GM10266 (cell line): ENCODE data around the gene WNT1.

Experiments used
- DNase-seq: peaks from one replicate; pipeline ENCODE4 v3.0.0; 2012; ENCODE audit errors: extremely low spot score
- TF ChIP-seq, protein P1 (sequence below): IDR thresholded peaks from 2 replicates; pipeline ENCODE4 v1.5.1; 2012; ENCODE audit warnings: mild to moderate bottlenecking, low read depth; ENCODE audit not compliant: control insufficient read depth, insufficient read depth; ENCODE audit errors: missing control alignments

Gene WNT1

GRCh38 chr12:48978291-48978740 lies at the start of gene WNT1:
Gene WNT1, plus strand, starts transcription at chr12:48978322. Its CDS starts 329 bp downstream, at chr12:48978651.
- TF ChIP-seq, protein P1, sequence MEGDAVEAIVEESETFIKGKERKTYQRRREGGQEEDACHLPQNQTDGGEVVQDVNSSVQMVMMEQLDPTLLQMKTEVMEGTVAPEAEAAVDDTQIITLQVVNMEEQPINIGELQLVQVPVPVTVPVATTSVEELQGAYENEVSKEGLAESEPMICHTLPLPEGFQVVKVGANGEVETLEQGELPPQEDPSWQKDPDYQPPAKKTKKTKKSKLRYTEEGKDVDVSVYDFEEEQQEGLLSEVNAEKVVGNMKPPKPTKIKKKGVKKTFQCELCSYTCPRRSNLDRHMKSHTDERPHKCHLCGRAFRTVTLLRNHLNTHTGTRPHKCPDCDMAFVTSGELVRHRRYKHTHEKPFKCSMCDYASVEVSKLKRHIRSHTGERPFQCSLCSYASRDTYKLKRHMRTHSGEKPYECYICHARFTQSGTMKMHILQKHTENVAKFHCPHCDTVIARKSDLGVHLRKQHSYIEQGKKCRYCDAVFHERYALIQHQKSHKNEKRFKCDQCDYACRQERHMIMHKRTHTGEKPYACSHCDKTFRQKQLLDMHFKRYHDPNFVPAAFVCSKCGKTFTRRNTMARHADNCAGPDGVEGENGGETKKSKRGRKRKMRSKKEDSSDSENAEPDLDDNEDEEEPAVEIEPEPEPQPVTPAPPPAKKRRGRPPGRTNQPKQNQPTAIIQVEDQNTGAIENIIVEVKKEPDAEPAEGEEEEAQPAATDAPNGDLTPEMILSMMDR = no peak
- DNase-seq = no peak

DNA sequence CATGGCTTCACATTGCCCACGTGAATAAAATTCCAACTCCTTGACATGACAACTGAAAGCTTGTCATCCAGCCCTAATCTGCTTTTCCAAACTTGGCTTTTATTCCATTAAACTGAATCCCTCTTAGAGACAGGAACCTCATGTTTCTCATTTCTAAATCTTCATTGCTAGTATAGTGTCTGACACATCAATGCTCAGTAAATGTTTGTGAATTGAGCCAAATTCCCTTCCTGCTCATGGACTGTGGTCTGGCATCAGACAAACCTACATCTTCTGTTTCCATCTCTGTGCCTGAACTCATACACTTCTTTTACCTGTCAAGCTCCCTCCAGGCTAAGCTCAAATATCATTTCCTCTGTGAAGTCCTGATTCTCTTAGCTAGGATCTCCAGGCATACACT lies 48.6 kb upstream of the WNT1 start:
- no peak for DNase-seq
- TF ChIP-seq, protein P1 = no peak

GRCh38 chr12:48930475-48930874 lies 47.6 kb upstream of the WNT1 start:
- DNase-seq = no peak
- TF ChIP-seq, protein P1 = no peak

GRCh38 chr12:48932878-48933277 lies 45.2 kb upstream of the WNT1 start:
- TF ChIP-seq, protein P1 = no peak
- DNase-seq = no peak

DNA sequence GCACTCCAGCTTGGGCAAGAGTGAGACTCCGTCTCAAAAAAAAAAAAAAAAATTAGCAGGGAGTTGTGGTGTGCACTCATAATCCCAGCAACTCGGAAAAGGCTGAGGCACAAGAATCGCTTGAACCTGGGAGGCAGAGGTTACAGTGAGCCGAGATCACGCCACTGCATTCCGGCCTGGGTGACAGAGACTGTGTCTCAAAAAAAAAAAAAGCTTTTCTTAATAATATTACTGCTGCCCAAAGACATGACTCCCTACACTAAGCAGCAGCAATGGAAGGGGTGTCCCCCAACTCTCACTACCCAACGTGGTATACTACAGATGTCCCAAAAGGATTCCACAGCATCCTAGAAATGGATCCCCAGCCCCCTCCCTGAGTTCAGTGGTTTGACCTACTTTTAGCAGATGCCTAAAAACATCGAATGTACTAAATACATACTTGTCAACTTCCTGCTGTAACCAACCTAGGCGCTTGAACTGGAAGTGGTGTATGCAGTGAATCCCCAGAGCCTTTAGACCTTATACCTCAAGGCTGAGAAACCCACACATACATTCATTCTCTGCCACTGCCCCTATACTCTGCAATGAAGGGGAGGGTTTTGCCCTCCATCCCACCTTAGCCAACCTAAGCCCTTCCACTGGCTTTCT lies 44.3 kb upstream of the WNT1 start:
- TF ChIP-seq, protein P1 = no peak
- DNase-seq = no peak

DNA sequence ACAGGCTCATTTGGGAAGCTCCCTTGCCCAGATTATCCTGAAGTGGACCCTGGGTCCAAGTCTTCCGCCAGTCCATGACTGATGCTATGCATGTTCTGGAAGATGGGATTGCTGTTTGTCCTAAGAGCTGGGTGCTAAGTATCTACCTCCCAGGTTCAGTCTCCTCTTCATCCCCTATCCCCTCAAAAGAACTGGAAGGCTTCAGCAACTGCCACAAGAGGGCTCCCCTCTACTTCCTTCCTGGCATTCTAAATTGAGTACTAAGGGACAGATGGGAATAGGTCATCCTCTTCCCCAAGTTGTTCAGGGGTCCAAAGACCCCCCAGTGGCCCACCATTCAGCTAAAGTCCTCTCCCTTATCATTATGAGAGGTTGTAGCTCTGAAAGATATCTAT lies 43.8 kb upstream of the WNT1 start:
- DNase-seq = no peak

More for the DNA sequence above, 43.8 kb upstream of the WNT1 start:
- TF ChIP-seq, protein P1 = peak; percentile 42
